Peyer's patch (tissue), 4 donors: ENCODE measurements around the gene BSPRY.

Experiments used
- POLR2A ChIP-seq, 2 donors: fragments of 450-650 bp; IDR thresholded peaks; one replicate each; pipeline ENCODE4 v1.5.1; 2017; ENCODE audit warnings: antibody characterized with exemption in 2 of 2, mild to moderate bottlenecking in 2 of 2, moderate library complexity in 2 of 2
- TF ChIP-seq, protein P1 (sequence below), 6 experiments: fragments of 450-650 bp in 4 of 6; fragments of 200-600 bp in 2 of 6; sonication (generic) in 1 of 6; IDR thresholded peaks; one replicate each; pipeline ENCODE4 v1.5.1; 2017 to 2019; ENCODE audit warnings: antibody characterized with exemption in 6 of 6, mild to moderate bottlenecking in 3 of 6, moderate library complexity in 1 of 6

DNA sequence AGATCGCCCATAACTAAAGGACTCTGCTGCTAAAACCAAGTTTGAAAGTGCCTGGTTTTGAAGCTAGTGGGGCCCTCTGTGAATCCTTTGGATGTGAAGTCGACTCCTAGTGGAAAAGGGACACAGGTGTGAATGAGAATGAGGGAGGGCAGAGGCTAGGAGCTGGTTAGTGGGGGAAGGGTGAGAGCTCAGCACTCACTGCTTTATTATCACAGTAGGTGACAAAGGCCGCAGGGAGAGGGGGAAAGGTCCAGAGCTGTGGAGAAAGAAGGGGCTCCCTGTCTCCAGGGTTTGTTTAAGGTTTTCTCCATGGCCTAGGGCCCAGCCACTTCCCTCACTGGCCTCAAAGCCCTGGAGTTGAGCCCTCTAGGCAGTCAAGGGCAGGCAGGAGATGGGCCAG is 23.9 kb downstream of the BSPRY start:
- TF ChIP-seq, protein P1, sequence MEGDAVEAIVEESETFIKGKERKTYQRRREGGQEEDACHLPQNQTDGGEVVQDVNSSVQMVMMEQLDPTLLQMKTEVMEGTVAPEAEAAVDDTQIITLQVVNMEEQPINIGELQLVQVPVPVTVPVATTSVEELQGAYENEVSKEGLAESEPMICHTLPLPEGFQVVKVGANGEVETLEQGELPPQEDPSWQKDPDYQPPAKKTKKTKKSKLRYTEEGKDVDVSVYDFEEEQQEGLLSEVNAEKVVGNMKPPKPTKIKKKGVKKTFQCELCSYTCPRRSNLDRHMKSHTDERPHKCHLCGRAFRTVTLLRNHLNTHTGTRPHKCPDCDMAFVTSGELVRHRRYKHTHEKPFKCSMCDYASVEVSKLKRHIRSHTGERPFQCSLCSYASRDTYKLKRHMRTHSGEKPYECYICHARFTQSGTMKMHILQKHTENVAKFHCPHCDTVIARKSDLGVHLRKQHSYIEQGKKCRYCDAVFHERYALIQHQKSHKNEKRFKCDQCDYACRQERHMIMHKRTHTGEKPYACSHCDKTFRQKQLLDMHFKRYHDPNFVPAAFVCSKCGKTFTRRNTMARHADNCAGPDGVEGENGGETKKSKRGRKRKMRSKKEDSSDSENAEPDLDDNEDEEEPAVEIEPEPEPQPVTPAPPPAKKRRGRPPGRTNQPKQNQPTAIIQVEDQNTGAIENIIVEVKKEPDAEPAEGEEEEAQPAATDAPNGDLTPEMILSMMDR (IDR thresholded peaks at IDR 0.05): peak in 2 of 6 experiments; percentile 8 to 13
- no peak for TF ChIP-seq POLR2A (IDR thresholded peaks at IDR 0.05)
